Gastrocnemius medialis (tissue), 4 donors: Measurements from ENCODE around the gene BACE1. TPM values are rescaled to one million over a fixed set of nuclear protein-coding genes. Genes with fewer than 3 reads are reported as not detected.

Experiments
- ATAC-seq, 2 donors: fragments of 150-250 bp; one replicate each; pipeline ENCODE4 v1.9.1; 2016
- DNase-seq, 2 donors: peaks; one replicate each; pipeline ENCODE4 v3.0.0-alpha.2; 2019
- H3K27ac ChIP-seq, 4 donors: fragments of 200-600 bp; sonication (generic); 1 replicate in 1 of 4; 2 replicates in 3 of 4; pipeline ENCODE4 v1.5.1; 2016 to 2018; ENCODE audit warnings: mild to moderate bottlenecking in 2 of 4, moderate library complexity in 1 of 4
- H3K27me3 ChIP-seq, 3 donors: fragments of 200-600 bp; sonication (generic) in 2 of 3; 1 replicate in 1 of 3; 2 replicates in 2 of 3; pipeline versions ENCODE4 v1.5.1 to v1.6.0; 2016 to 2019; ENCODE audit warnings: mild to moderate bottlenecking in 1 of 3, moderate library complexity in 1 of 3
- H3K36me3 ChIP-seq, 2 donors: fragments of 200-600 bp; sonication (generic) in 1 of 2; one replicate each; pipeline ENCODE4 v1.5.1; 2017 to 2018
- H3K4me1 ChIP-seq, 2 donors: fragments of 200-600 bp; sonication (generic) in 1 of 2; one replicate each; pipeline ENCODE4 v1.5.1; 2016 to 2017; ENCODE audit warnings: mild to moderate bottlenecking in 2 of 2
- H3K4me3 ChIP-seq, 4 donors: fragments of 200-600 bp; sonication (generic) in 3 of 4; 1 replicate in 1 of 4; 2 replicates in 3 of 4; pipeline ENCODE4 v1.5.1; 2016 to 2019; ENCODE audit warnings: mild to moderate bottlenecking in 2 of 4
- H3K9me3 ChIP-seq, 3 donors: fragments of 200-600 bp; sonication (generic) in 2 of 3; 1 replicate in 1 of 3; 2 replicates in 2 of 3; pipeline ENCODE4 v1.5.1; 2016 to 2019
- CTCF ChIP-seq, 5 experiments: fragments of 450-650 bp in 3 of 5; fragments of 200-600 bp in 2 of 5; sonication (generic) in 2 of 5; IDR thresholded peaks in 4 of 5; conservative IDR thresholded peaks in 1 of 5; 1 replicate in 4 of 5; 2 replicates in 1 of 5; pipeline ENCODE4 v1.5.1; 2016 to 2019; ENCODE audit warnings: antibody characterized with exemption in 5 of 5, mild to moderate bottlenecking in 3 of 5, moderate library complexity in 3 of 5
- POLR2A ChIP-seq, 2 donors: fragments of 450-650 bp; IDR thresholded peaks; one replicate each; pipeline ENCODE4 v1.6.1; 2017; ENCODE audit warnings: antibody characterized with exemption in 2 of 2, mild to moderate bottlenecking in 2 of 2, moderate library complexity in 2 of 2
- in situ Hi-C, 4 donors: fragments of 200-750 bp; cut with MboI; loops; one replicate each; pipeline versions ENCODE4 v1.15.0 to v1.8.0; 2017; ENCODE audit warnings: low sequenced_read_pairs in 4 of 4
- intact Hi-C: fragments of 100-400 bp; cut with DNase I; formaldehyde crosslinking; loops from one replicate; pipeline ENCODE4 v1.15.1; 2023; ENCODE audit warnings: low total_unique reads
- total RNA-seq, 4 donors: library from RNA; depleted of rRNA; stranded (reverse); fragments of >200 nt; gene quantifications; one replicate each; pipeline versions ENCODE4 v1.1.0 to v1.2.3, GENCODE V29; 2016

BACE1 gene
- total RNA-seq, 4 donors from 2014 or later: 3.6 to 18.2 (median 11.1) TPM

DNA sequence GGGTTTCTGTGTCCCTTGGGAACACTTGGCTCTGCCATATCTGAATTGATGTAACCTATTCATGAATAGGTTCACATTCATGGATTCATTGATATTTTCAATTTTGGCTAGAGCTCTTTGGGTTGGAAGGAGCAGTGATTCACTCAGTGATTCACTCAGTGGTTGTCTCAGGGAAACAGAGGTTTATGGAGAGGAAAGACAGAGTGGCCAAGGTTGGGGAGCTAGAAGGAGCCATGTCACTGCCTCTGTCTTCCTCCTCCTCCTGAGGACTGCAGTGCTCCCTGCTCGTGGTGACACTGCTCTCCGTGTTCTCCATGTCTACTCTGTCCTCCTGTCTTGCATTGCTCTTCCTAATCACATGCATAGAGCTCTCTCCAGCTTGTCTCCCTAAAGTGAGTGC lies 29.0 kb upstream of the BACE1 start:
- TF ChIP-seq CTCF (IDR thresholded peaks at IDR 0.05 in 4 of 5, conservative IDR thresholded peaks at IDR 0.05 in 1 of 5) (no peak), POLR2A (IDR thresholded peaks at IDR 0.05) (no peak)
- no peak overlapping the region for H3K4me3 ChIP-seq
- H3K36me3 ChIP-seq: peaks cover 0 to 21% of the 10 kb centered on the region in 2 donors
- DNase-seq: no peak
- no peak overlapping the region for H3K27ac ChIP-seq
- H3K9me3 ChIP-seq: no peaks in the 10 kb centered on the region
- intact Hi-C loops (no loop called here), in situ Hi-C loops (no loop called here)
- H3K27me3 ChIP-seq: no peaks in the 10 kb centered on the region
- no peaks in the 10 kb centered on the region for H3K4me1 ChIP-seq
- ATAC-seq: no peak

- DNase-seq: no peak
- TF ChIP-seq CTCF (IDR thresholded peaks at IDR 0.05 in 4 of 5, conservative IDR thresholded peaks at IDR 0.05 in 1 of 5): no peak
- TF ChIP-seq POLR2A (IDR thresholded peaks at IDR 0.05): no peak
- no peak overlapping the region for H3K4me3 ChIP-seq
- no peaks in the 10 kb centered on the region for H3K9me3 ChIP-seq
- H3K27me3 ChIP-seq: no peaks in the 10 kb centered on the region
- ATAC-seq: no peak
- H3K4me1 ChIP-seq: no peaks in the 10 kb centered on the region
- intact Hi-C loops (no loop called here), in situ Hi-C loops (no loop called here)
- peaks cover 0 to 16% of the 10 kb centered on the region in 2 donors for H3K36me3 ChIP-seq
- H3K27ac ChIP-seq: no peak overlapping the region
Observed at GRCh38 chr11:117337076-117337475, 21.0 kb upstream of the BACE1 start.

GRCh38 chr11:117335399-117335798 lies 19.3 kb upstream of the BACE1 start:
- in situ Hi-C loops (no loop called here), intact Hi-C loops (no loop called here)
- no peaks in the 10 kb centered on the region for H3K4me1 ChIP-seq
- ATAC-seq: no peak
- H3K27ac ChIP-seq: no peak overlapping the region
- no peaks in the 10 kb centered on the region for H3K9me3 ChIP-seq
- TF ChIP-seq POLR2A (IDR thresholded peaks at IDR 0.05) (no peak), CTCF (IDR thresholded peaks at IDR 0.05 in 4 of 5, conservative IDR thresholded peaks at IDR 0.05 in 1 of 5) (no peak)
- no peaks in the 10 kb centered on the region for H3K27me3 ChIP-seq
- H3K36me3 ChIP-seq: peaks cover 0 to 16% of the 10 kb centered on the region in 2 donors
- DNase-seq: no peak
- H3K4me3 ChIP-seq: no peak overlapping the region

DNA sequence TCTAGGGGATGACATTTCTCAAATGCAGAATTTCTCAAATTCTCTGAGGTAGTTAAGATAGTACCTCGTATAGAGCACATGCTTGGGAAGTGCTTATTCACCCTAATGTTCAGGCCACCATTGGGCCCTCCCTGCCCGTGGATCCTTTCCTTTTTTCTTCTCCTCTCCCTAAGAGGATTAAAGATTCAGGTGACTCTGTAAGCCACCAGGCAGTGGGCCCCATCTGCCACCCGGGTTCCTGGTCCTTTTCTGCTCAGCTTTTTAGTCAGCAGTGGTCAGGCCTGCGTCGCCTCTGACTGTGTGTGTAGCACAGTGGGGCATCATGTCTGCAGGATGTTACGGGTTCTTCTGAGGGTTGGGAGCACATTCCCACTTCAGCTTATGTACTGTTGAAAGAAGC lies 18.8 kb upstream of the BACE1 start:
- Histone ChIP-seq H3K4me1 (no peaks in the 10 kb centered on the region), H3K27me3 (no peaks in the 10 kb centered on the region), H3K9me3 (no peaks in the 10 kb centered on the region), H3K4me3 (no peak overlapping the region), H3K36me3 (peaks cover 0 to 11% of the 10 kb centered on the region in 2 donors), H3K27ac (no peak overlapping the region)
- intact Hi-C loops (no loop called here), in situ Hi-C loops (no loop called here)
- TF ChIP-seq CTCF (IDR thresholded peaks at IDR 0.05 in 4 of 5, conservative IDR thresholded peaks at IDR 0.05 in 1 of 5): no peak
- no peak for TF ChIP-seq POLR2A (IDR thresholded peaks at IDR 0.05)
- ATAC-seq: no peak
- no peak for DNase-seq

DNA sequence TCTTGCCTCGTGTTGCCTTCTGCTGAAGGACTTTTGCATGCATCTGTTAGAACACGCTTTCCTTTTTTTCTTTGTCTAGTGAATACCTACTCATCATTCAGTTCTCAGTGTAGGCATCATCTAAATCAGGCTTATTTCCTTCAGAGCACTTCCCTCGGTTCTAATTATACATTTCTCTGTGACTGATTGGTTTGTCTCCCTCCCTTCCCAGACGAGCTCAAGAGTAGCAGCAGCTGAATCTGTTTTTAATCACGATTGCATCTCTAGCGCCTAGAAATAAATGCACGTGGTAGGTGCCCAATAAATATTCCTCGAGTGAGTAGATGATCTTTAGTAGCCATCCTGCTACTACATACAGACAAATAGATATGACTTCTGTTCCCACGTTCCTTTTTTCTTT lies 17.9 kb upstream of the BACE1 start:
- Histone ChIP-seq H3K4me1 (peaks cover 3 to 4% of the 10 kb centered on the region in 2 donors), H3K4me3 (no peak overlapping the region), H3K27me3 (no peaks in the 10 kb centered on the region), H3K9me3 (no peaks in the 10 kb centered on the region), H3K36me3 (peaks cover 0 to 4% of the 10 kb centered on the region in 2 donors), H3K27ac (no peak overlapping the region)
- intact Hi-C loops (no loop called here), in situ Hi-C loops (no loop called here)
- TF ChIP-seq CTCF (IDR thresholded peaks at IDR 0.05 in 4 of 5, conservative IDR thresholded peaks at IDR 0.05 in 1 of 5) (no peak), POLR2A (IDR thresholded peaks at IDR 0.05) (no peak)
- ATAC-seq: no peak
- DNase-seq: no peak
